Measurements from ENCODE around the gene NDRG4. TPM values are rescaled to one million over a fixed set of nuclear protein-coding genes. Genes with fewer than 3 reads are reported as not detected.

The NDRG4 gene
- total and polyA plus RNA-seq, 2 of the 13 experiments (the other 11 are each of a cell fraction or from before 2014, with no cell fraction given), result 1.7 to 2.7 TPM

GRCh38 chr16:58515125-58515870, 15.4 kb downstream of the NDRG4 start, which contains the start of gene SETD6 (continued):
- TF ChIP-seq, protein P1, sequence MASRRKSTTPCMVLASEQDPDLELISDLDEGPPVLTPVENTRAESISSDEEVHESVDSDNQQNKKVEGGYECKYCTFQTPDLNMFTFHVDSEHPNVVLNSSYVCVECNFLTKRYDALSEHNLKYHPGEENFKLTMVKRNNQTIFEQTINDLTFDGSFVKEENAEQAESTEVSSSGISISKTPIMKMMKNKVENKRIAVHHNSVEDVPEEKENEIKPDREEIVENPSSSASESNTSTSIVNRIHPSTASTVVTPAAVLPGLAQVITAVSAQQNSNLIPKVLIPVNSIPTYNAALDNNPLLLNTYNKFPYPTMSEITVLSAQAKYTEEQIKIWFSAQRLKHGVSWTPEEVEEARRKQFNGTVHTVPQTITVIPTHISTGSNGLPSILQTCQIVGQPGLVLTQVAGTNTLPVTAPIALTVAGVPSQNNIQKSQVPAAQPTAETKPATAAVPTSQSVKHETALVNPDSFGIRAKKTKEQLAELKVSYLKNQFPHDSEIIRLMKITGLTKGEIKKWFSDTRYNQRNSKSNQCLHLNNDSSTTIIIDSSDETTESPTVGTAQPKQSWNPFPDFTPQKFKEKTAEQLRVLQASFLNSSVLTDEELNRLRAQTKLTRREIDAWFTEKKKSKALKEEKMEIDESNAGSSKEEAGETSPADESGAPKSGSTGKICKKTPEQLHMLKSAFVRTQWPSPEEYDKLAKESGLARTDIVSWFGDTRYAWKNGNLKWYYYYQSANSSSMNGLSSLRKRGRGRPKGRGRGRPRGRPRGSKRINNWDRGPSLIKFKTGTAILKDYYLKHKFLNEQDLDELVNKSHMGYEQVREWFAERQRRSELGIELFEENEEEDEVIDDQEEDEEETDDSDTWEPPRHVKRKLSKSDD (CRISPR knock-in tag; IDR thresholded peaks at IDR 0.05; ENCODE audit: low read depth), result peak; percentile 35; the same call in 1 of the 2 replicates
- TF ChIP-seq KAT8 (CRISPR knock-in tag; IDR thresholded peaks at IDR 0.05), result peak; percentile 87
- TF ChIP-seq ZNF614 (CRISPR knock-in tag; IDR thresholded peaks at IDR 0.05; ENCODE audit: borderline replicate concordance), result peak; percentile 28; the same call in 1 of the 2 replicates
- no peak for TF ChIP-seq BCLAF1 (IDR thresholded peaks at IDR 0.05)
